Duodenal mucosa (tissue), 2 donors: ENCODE results near the gene PRKCD.

Source experiments
- H3K27ac ChIP-seq: one replicate; pipeline ENCODE4 v1.7.0; 2013; ENCODE audit warnings: low read depth, low read length
- H3K27me3 ChIP-seq, 2 donors: one replicate each; pipeline ENCODE4 v1.7.0; 2013; ENCODE audit warnings: low read length in 2 of 2, control low read depth in 1 of 2; ENCODE audit not compliant: insufficient read depth in 2 of 2, control insufficient read depth in 1 of 2
- H3K36me3 ChIP-seq, 2 donors: one replicate each; pipeline ENCODE4 v1.7.0; 2013; ENCODE audit warnings: low read length in 2 of 2, control low read depth in 1 of 2; ENCODE audit not compliant: insufficient read depth in 2 of 2, control insufficient read depth in 1 of 2
- H3K4me1 ChIP-seq, 2 donors: one replicate each; pipeline ENCODE4 v1.7.0; 2013; ENCODE audit warnings: low read length in 2 of 2, control low read depth in 1 of 2; ENCODE audit not compliant: insufficient read depth in 2 of 2, control insufficient read depth in 1 of 2
- H3K4me3 ChIP-seq, 2 donors: one replicate each; pipeline ENCODE4 v1.7.0; 2013; ENCODE audit warnings: low read length in 2 of 2, low read depth in 1 of 2
- H3K9ac ChIP-seq, 2 donors: one replicate each; pipeline ENCODE4 v1.7.0; 2013; ENCODE audit warnings: low read length in 2 of 2, low read depth in 1 of 2
- H3K9me3 ChIP-seq, 2 donors: one replicate each; pipeline ENCODE4 v1.7.0; 2013; ENCODE audit warnings: low read length in 2 of 2, control low read depth in 1 of 2; ENCODE audit not compliant: control insufficient read depth in 1 of 2

The PRKCD gene

DNA sequence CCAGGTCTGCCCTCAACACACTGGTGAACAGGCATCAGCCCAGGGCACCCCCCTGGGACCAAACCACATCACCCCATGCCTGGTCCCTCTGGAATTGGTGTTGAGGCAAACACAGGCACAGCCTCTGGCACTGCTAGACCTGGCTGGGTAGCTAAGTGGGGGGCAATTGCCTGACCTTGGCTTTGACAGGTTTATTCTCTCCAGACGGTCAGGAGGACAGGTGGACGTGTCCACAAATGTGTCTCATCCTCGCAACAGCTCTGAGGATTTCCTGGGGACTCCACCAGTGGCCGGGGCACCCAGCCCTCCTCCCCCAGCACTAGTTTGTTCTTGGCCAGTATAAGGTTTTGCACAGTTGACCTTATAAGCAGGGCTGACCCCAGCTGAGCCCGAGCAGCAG, 63.5 kb downstream of the PRKCD start:
- Histone ChIP-seq H3K4me1 (no peaks in the 10 kb centered on the region), H3K9me3 (no peaks in the 10 kb centered on the region)

DNA sequence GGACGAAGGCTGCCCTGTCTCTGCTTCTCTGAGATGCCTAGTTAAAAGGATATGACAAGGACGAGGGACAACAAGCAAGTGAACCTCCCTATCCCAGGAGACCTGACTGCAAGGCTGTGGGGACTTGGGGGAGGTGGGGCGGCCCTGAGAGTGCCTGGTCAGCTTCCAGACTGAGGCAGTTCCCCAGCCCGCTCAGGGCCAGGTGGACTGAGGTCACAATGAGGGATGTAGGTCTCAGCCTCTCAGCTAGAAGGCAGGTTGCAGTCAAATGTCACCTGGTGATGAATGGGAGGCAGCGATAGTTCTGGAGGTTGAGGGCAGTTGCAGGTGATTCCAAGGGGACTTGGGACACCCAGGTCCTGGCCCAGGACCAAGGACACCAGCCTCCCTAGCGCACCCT, 64.2 kb downstream of the PRKCD start:
- no peaks in the 10 kb centered on the region for H3K4me1 ChIP-seq
- no peak overlapping the region for H3K4me3 ChIP-seq
- no peak overlapping the region for H3K9ac ChIP-seq
- H3K27ac ChIP-seq = no peak overlapping the region
- H3K27me3 ChIP-seq = no peaks in the 10 kb centered on the region
- H3K36me3 ChIP-seq = peaks cover 48 to 72% of the 10 kb centered on the region in 2 donors
- H3K9me3 ChIP-seq = no peaks in the 10 kb centered on the region

More for the DNA sequence above, 63.5 kb downstream of the PRKCD start:
- Histone ChIP-seq H3K27me3 (no peaks in the 10 kb centered on the region), H3K4me3 (no peak overlapping the region), H3K27ac (no peak overlapping the region), H3K36me3 (peaks cover 44 to 66% of the 10 kb centered on the region in 2 donors), H3K9ac (no peak overlapping the region)

DNA sequence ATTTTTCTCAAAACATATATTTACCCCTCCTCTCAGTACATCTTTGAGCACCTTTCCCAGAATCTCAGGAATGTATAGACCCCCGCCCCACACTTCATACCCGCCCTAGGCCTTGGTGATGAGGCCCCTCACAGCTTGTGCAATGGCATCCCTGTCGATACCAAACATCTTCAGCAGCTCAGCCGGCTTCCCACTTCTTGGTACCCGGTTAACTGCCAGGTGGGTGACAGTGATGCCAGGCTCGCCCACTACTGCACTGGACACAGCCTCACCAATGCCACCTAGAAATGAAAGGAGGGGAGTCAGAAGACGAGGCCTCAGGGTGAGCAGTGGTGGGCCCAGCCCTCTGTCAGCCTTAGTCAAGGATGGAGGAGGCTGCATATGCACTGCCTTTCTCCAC, 64.6 kb downstream of the PRKCD start:
- no peaks in the 10 kb centered on the region for H3K27me3 ChIP-seq

DNA sequence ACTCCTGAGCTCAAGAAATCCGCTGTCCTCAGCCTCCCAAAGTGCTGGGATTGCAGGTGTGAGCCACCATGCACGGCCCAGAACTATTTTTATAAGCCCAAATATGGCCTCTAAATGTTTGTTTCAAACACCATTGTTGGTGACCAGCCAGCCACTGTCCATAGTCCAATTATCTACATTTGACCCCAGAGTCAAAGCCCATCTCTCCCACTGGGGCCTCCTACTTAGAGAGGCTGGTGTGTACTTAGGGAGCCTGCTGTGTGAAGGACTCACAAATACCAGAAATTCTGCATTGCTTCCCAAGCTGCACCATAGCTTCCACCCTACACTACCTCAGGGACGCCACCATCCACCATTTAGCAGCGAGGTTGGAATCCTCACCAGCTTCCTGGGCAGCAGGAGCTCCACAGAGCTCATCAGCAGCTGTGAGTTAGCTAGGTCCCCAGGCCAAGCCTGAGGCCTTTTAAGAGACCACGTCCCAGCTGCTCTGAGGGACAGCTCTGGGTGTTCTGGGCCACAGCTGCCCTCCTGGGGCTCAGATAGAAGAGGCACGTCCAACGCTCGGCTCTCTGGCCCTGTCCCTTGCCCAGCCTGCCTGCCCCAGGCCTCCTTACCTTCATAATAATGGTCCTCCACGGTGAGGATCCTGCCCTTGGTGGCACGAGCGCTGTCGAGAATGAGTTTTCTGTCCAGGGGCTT, 65.3 kb downstream of the PRKCD start:
- H3K9me3 ChIP-seq = no peaks in the 10 kb centered on the region
- H3K27me3 ChIP-seq = no peaks in the 10 kb centered on the region
- no peaks in the 10 kb centered on the region for H3K4me1 ChIP-seq
- H3K9ac ChIP-seq = no peak overlapping the region
- no peak overlapping the region for H3K27ac ChIP-seq
- H3K36me3 ChIP-seq = peaks cover 52 to 83% of the 10 kb centered on the region in 2 donors
- no peak overlapping the region for H3K4me3 ChIP-seq

More for the DNA sequence above, 64.6 kb downstream of the PRKCD start:
- Histone ChIP-seq H3K4me3 (no peak overlapping the region), H3K27ac (no peak overlapping the region), H3K36me3 (peaks cover 52 to 77% of the 10 kb centered on the region in 2 donors), H3K9ac (no peak overlapping the region), H3K4me1 (no peaks in the 10 kb centered on the region), H3K9me3 (no peaks in the 10 kb centered on the region)

DNA sequence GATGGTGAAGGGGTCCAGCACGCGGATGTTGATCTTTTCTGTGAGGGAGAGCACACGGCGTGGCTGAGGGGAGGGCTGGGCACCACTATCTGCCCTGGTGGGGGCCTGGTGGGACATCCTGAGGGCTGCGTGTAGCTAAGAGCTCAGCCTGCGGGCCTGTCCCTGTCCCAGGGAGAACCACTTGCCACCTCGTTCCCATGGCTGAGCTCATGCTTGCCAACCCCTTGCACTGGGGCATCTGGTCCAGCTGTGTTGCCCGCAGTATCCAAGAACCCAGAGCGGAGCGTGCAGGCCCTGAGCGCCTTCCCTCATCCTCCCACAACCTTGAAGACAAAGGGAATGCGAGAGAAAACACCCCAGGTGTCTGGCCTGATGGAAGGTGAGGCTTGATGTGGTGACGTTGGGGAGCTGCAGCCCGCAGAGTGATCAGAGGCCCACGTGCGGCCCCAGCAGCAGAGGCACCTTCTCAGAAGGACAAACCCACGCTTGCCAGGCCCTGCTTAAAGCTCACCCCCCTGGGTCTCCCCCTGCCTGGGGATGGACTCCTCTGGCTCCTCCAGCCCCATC, 65.9 kb downstream of the PRKCD start:
- peaks cover 57 to 90% of the 10 kb centered on the region in 2 donors for H3K36me3 ChIP-seq
- H3K9me3 ChIP-seq = no peaks in the 10 kb centered on the region
- no peaks in the 10 kb centered on the region for H3K27me3 ChIP-seq
- no peak overlapping the region for H3K4me3 ChIP-seq
- H3K4me1 ChIP-seq = no peaks in the 10 kb centered on the region
- H3K9ac ChIP-seq = no peak overlapping the region
- no peak overlapping the region for H3K27ac ChIP-seq

DNA sequence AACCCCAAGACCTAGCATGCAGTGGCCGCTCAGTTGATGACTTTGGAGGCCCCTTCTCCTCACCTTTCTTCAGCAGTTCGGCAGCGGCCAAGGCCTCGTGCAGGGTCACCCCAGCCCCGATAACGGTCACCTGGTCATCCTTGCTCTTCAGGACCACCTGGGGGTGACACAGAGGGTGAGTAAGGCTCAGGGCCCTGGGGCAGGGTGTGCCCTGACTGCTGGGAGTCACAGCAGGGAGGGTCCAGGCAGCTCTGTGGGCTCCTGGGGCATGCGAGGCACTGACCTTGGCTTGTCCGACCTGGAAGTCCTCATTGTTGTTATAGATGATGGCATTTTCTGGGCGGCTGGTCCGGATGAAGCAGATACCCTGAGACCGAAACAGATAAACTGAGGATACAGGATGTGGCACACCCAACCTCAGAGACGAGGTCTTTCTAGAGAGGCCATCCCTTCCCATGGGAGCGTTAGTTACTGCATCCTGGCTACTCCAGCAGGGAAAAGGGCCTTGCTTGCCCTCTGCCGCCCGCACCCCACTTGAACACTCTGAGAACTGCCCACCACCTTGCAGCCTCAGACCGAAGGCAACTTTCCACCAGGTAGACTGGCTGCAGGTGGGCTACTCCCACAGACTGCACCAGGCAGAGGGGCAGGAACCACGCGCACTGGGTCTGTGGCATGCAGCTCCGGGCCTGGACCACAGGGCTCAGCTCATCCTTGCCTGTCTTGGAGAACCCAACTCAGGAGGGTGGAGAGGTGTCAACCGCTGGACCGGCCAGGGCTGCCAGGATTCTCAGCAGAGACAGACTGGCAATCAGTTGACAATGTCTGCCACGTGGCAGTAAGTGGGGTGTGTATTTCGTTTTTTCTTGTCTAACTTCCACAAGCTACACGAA, 67.2 kb downstream of the PRKCD start:
- no peak overlapping the region for H3K27ac ChIP-seq
- no peak overlapping the region for H3K9ac ChIP-seq

GRCh38 chr3:53229171-53229570, 68.2 kb downstream of the PRKCD start:
- Histone ChIP-seq H3K4me1 (no peaks in the 10 kb centered on the region), H3K36me3 (peaks cover 64 to 100% of the 10 kb centered on the region in 2 donors), H3K27ac (no peak overlapping the region), H3K9me3 (no peaks in the 10 kb centered on the region), H3K9ac (no peak overlapping the region), H3K4me3 (no peak overlapping the region), H3K27me3 (no peaks in the 10 kb centered on the region)

More for the DNA sequence above, 67.2 kb downstream of the PRKCD start:
- H3K4me3 ChIP-seq = no peak overlapping the region
- no peaks in the 10 kb centered on the region for H3K4me1 ChIP-seq
- H3K36me3 ChIP-seq = peaks cover 63 to 99% of the 10 kb centered on the region in 2 donors
- no peaks in the 10 kb centered on the region for H3K9me3 ChIP-seq
- no peaks in the 10 kb centered on the region for H3K27me3 ChIP-seq

GRCh38 chr3:53229606-53230005, 68.6 kb downstream of the PRKCD start:
- H3K9me3 ChIP-seq = no peaks in the 10 kb centered on the region
- no peaks in the 10 kb centered on the region for H3K4me1 ChIP-seq
- H3K36me3 ChIP-seq = peaks cover 67 to 100% of the 10 kb centered on the region in 2 donors
- H3K27ac ChIP-seq = no peak overlapping the region
- no peak overlapping the region for H3K4me3 ChIP-seq
- no peak overlapping the region for H3K9ac ChIP-seq
- no peaks in the 10 kb centered on the region for H3K27me3 ChIP-seq

- Histone ChIP-seq H3K9ac (no peak overlapping the region), H3K27ac (no peak overlapping the region), H3K4me3 (no peak overlapping the region)
Measured at GRCh38 chr3:53230041-53230621, 69.1 kb downstream of the PRKCD start.

GRCh38 chr3:53230789-53231188, 69.8 kb downstream of the PRKCD start:
- Histone ChIP-seq H3K4me1 (peaks cover under 1 to 1% of the 10 kb centered on the region in 2 donors), H3K27ac (no peak overlapping the region), H3K9ac (no peak overlapping the region), H3K9me3 (no peaks in the 10 kb centered on the region), H3K4me3 (no peak overlapping the region), H3K36me3 (peaks cover 61 to 99% of the 10 kb centered on the region in 2 donors), H3K27me3 (no peaks in the 10 kb centered on the region)

More at GRCh38 chr3:53230041-53230621, 69.1 kb downstream of the PRKCD start:
- peaks cover 67 to 99% of the 10 kb centered on the region in 2 donors for H3K36me3 ChIP-seq
- no peaks in the 10 kb centered on the region for H3K27me3 ChIP-seq
- no peaks in the 10 kb centered on the region for H3K9me3 ChIP-seq
- H3K4me1 ChIP-seq = no peaks in the 10 kb centered on the region
